Measurements from ENCODE around the gene GALNT2. TPM values are rescaled to one million over a fixed set of nuclear protein-coding genes. Genes with fewer than 3 reads are reported as not detected.

GALNT2 gene
- total RNA-seq, 1 experiment from 2014 or later, result 152 TPM

DNA sequence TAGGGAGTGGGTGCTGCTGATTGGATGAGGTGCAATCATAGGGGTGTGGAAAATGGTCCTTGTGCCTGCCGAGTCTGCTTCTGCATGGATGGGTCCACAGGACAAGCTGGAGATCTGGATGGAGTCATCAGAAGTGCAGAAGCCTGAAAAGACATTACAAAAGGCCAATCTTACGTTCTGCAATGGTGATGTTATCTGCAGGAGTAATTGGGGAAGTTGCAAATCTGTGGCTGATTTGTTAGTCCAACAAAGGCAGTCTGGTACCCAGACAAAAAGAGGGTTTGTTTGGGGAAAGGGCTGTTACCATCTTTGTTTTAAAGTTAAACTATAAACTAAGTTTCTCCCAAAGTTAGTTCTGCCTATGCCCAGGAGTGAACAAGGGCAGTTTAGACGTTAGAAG, 192.6 kb downstream of the GALNT2 start:
- ATAC-seq, result no peak
- CTCF ChIA-PET, result no interaction called here

DNA sequence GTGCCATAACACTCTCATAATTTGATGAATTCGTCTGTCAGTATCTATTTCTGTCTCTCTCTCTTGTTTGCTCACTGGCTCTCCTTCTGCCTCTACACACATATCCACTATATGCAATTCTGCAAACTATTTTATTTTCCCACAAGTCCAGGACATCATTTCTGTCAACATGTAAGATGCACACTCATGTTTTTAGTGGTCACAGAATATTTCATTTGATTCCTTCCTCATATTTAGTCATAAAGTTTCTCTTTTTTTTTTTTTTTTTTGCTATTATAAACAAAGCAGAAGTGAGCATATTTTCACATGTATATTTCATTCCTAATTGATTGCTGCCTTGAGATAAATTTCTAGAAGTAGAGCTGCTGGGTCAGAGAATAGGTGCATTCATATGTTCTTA, 193.8 kb downstream of the GALNT2 start:
- CTCF ChIA-PET, result no interaction called here
- POLR2A ChIA-PET, result no interaction called here

More for the DNA sequence above, 192.6 kb downstream of the GALNT2 start:
- POLR2A ChIA-PET, result no interaction called here
- BruUV-seq (replicated peaks), result no TSS peak
- no peaks in the 10 kb centered on the region for H3K27me3 ChIP-seq (ENCODE audit: control insufficient read depth, insufficient read depth, low read length)
- in situ Hi-C loops (cut with HindIII; ENCODE audit: low pct_unique_long_range_greater_than_20kb, low sequenced_read_pairs), result no loop called here
- DNase-seq (ENCODE audit: low read depth, low spot score), result no peak
- no peak overlapping the region for H3K4me3 ChIP-seq (ENCODE audit: low read depth in 2 of 2, low read length in 2 of 2)
- H3K27ac ChIP-seq (ENCODE audit: low read length), result no peak overlapping the region
- intact Hi-C loops (cut with micrococcal nuclease; ENCODE audit: unreplicated experiment), result no loop called here
- peaks cover 2% of the 10 kb centered on the region; the same call in 1 of the 2 replicates for H3K36me3 ChIP-seq (ENCODE audit: control insufficient read depth, insufficient read depth, low read length)
- no peaks in the 10 kb centered on the region for H3K9me3 ChIP-seq (ENCODE audit: control insufficient read depth, insufficient read depth, low read depth, low read length)
- no peaks in the 10 kb centered on the region for H3K4me1 ChIP-seq (ENCODE audit: control insufficient read depth, insufficient read depth, low read length)
- no peak for TF ChIP-seq POLR2AphosphoS5 (IDR thresholded peaks at IDR 0.05; ENCODE audit: low read depth, low read length)
- no peak for TF ChIP-seq TCF7L2 (IDR thresholded peaks at IDR 0.05; ENCODE audit: low read depth, low read length)
- TF ChIP-seq, protein P1, sequence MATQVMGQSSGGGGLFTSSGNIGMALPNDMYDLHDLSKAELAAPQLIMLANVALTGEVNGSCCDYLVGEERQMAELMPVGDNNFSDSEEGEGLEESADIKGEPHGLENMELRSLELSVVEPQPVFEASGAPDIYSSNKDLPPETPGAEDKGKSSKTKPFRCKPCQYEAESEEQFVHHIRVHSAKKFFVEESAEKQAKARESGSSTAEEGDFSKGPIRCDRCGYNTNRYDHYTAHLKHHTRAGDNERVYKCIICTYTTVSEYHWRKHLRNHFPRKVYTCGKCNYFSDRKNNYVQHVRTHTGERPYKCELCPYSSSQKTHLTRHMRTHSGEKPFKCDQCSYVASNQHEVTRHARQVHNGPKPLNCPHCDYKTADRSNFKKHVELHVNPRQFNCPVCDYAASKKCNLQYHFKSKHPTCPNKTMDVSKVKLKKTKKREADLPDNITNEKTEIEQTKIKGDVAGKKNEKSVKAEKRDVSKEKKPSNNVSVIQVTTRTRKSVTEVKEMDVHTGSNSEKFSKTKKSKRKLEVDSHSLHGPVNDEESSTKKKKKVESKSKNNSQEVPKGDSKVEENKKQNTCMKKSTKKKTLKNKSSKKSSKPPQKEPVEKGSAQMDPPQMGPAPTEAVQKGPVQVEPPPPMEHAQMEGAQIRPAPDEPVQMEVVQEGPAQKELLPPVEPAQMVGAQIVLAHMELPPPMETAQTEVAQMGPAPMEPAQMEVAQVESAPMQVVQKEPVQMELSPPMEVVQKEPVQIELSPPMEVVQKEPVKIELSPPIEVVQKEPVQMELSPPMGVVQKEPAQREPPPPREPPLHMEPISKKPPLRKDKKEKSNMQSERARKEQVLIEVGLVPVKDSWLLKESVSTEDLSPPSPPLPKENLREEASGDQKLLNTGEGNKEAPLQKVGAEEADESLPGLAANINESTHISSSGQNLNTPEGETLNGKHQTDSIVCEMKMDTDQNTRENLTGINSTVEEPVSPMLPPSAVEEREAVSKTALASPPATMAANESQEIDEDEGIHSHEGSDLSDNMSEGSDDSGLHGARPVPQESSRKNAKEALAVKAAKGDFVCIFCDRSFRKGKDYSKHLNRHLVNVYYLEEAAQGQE (IDR thresholded peaks at IDR 0.05; ENCODE audit: insufficient read depth in 1 of 2, low read depth in 2 of 2, low read length in 1 of 2), result no peak
- TF ChIP-seq, protein P2, sequence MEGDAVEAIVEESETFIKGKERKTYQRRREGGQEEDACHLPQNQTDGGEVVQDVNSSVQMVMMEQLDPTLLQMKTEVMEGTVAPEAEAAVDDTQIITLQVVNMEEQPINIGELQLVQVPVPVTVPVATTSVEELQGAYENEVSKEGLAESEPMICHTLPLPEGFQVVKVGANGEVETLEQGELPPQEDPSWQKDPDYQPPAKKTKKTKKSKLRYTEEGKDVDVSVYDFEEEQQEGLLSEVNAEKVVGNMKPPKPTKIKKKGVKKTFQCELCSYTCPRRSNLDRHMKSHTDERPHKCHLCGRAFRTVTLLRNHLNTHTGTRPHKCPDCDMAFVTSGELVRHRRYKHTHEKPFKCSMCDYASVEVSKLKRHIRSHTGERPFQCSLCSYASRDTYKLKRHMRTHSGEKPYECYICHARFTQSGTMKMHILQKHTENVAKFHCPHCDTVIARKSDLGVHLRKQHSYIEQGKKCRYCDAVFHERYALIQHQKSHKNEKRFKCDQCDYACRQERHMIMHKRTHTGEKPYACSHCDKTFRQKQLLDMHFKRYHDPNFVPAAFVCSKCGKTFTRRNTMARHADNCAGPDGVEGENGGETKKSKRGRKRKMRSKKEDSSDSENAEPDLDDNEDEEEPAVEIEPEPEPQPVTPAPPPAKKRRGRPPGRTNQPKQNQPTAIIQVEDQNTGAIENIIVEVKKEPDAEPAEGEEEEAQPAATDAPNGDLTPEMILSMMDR (IDR thresholded peaks at IDR 0.05), result no peak
- TF ChIP-seq SIN3A (IDR thresholded peaks at IDR 0.05; ENCODE audit: borderline replicate concordance, insufficient read depth, low read depth, low read length), result no peak

More for the DNA sequence above, 193.8 kb downstream of the GALNT2 start:
- no peaks in the 10 kb centered on the region for H3K9me3 ChIP-seq (ENCODE audit: control insufficient read depth, insufficient read depth, low read depth, low read length)
- ATAC-seq, result no peak
- BruUV-seq (replicated peaks), result no TSS peak
- in situ Hi-C loops (cut with HindIII; ENCODE audit: low pct_unique_long_range_greater_than_20kb, low sequenced_read_pairs), result no loop called here
- no peaks in the 10 kb centered on the region for H3K27me3 ChIP-seq (ENCODE audit: control insufficient read depth, insufficient read depth, low read length)
- peaks cover 2% of the 10 kb centered on the region; the same call in 1 of the 2 replicates for H3K36me3 ChIP-seq (ENCODE audit: control insufficient read depth, insufficient read depth, low read length)
- DNase-seq (ENCODE audit: low read depth, low spot score), result no peak
- no peaks in the 10 kb centered on the region for H3K4me1 ChIP-seq (ENCODE audit: control insufficient read depth, insufficient read depth, low read length)
- H3K27ac ChIP-seq (ENCODE audit: low read length), result no peak overlapping the region
- TF ChIP-seq POLR2AphosphoS5 (IDR thresholded peaks at IDR 0.05; ENCODE audit: low read depth, low read length), result no peak
- no peak for TF ChIP-seq TCF7L2 (IDR thresholded peaks at IDR 0.05; ENCODE audit: low read depth, low read length)
- TF ChIP-seq, protein P2 (IDR thresholded peaks at IDR 0.05), result no peak
- TF ChIP-seq, protein P1 (IDR thresholded peaks at IDR 0.05; ENCODE audit: insufficient read depth in 1 of 2, low read depth in 2 of 2, low read length in 1 of 2), result no peak
- no peak for TF ChIP-seq SIN3A (IDR thresholded peaks at IDR 0.05; ENCODE audit: borderline replicate concordance, insufficient read depth, low read depth, low read length)
- intact Hi-C loops (cut with micrococcal nuclease; ENCODE audit: unreplicated experiment), result no loop called here
- no peak overlapping the region for H3K4me3 ChIP-seq (ENCODE audit: low read depth in 2 of 2, low read length in 2 of 2)
